HG02759 (cell line): Measurements from ENCODE around the gene APLP1.
"Not testable (repeated sequence)": the region's sequence is repeated elsewhere in the genome, so short reads cannot be mapped to it uniquely, and the experiment has no call there.

Source experiments
- ATAC-seq: cut with Tn5 transposase; IDR thresholded peaks from one replicate; pipeline ENCODE4 v1.9.1; 2021; ENCODE audit warnings: mild to moderate bottlenecking, moderate library complexity; ENCODE audit not compliant: unreplicated experiment

Gene APLP1

GRCh38 chr19:35852029-35852780 lies 16.2 kb upstream of the APLP1 start, which contains the start of gene NPHS1:
TSS of gene NPHS1 (minus strand) at chr19:35852504. CDS start at chr19:35851837, 667 bp downstream.
- ATAC-seq = no peak

GRCh38 chr19:35853038-35853756 lies 15.2 kb upstream of the APLP1 start:
- no peak for ATAC-seq

- no peak for ATAC-seq
These were observed 11.7 kb upstream of the APLP1 start, which contains the start of gene KIRREL2 for GRCh38 chr19:35856546-35857149. TSS of gene KIRREL2 (plus strand) at chr19:35856911. CDS start at chr19:35857120, 209 bp downstream.

GRCh38 chr19:35858311-35858710 lies 10.1 kb upstream of the APLP1 start:
- ATAC-seq = no peak

GRCh38 chr19:35859414-35859813 lies 9.0 kb upstream of the APLP1 start:
- no peak for ATAC-seq

- no peak for ATAC-seq
These were observed 7.9 kb upstream of the APLP1 start for GRCh38 chr19:35860436-35860817.

GRCh38 chr19:35860818-35861639 lies 7.3 kb upstream of the APLP1 start:
- no peak for ATAC-seq

- ATAC-seq = no peak
These were observed 6.7 kb upstream of the APLP1 start for GRCh38 chr19:35861640-35862160.

- no peak for ATAC-seq
These were observed 5.8 kb upstream of the APLP1 start for GRCh38 chr19:35862528-35862927.

GRCh38 chr19:35863018-35863417 lies 5.4 kb upstream of the APLP1 start:
- ATAC-seq = no peak

GRCh38 chr19:35868823-35869326 lies 501 bp downstream of the APLP1 start:
- ATAC-seq = no peak

GRCh38 chr19:35869327-35870123 lies 1.2 kb downstream of the APLP1 start:
- ATAC-seq = peak; percentile 57

GRCh38 chr19:35870124-35870736 lies 1.9 kb downstream of the APLP1 start:
- ATAC-seq = not testable (repeated sequence)

GRCh38 chr19:35870798-35871197 lies 2.4 kb downstream of the APLP1 start:
- ATAC-seq = no peak

- no peak for ATAC-seq
These were observed 3.2 kb downstream of the APLP1 start for GRCh38 chr19:35871611-35872010.

- no peak for ATAC-seq
These were observed 3.8 kb downstream of the APLP1 start for GRCh38 chr19:35872180-35872579.

- ATAC-seq = no peak
These were observed 6.1 kb downstream of the APLP1 start for GRCh38 chr19:35874392-35874930.

GRCh38 chr19:35879068-35879467 lies 10.7 kb downstream of the APLP1 start:
- ATAC-seq = no peak

- ATAC-seq = no peak
These were observed 11.5 kb downstream of the APLP1 start for GRCh38 chr19:35879770-35880317.
